HepG2 (cell line): ENCODE data around the gene EGR2. TPM values are rescaled to one million over a fixed set of nuclear protein-coding genes. Genes with fewer than 3 reads are reported as not detected.

ENCODE experiments used
- ATF7-NPFF ChIP-seq: sonication (generic); formaldehyde crosslinking; IDR thresholded peaks from 2 replicates; pipeline ENCODE4 v1.8.1; 2023; ENCODE audit warnings: mild to moderate bottlenecking, low read depth, missing genetic modification reagents, moderate library complexity
- HMG20B ChIP-seq: conservative IDR thresholded peaks from 2 replicates; pipeline ENCODE4 v1.6.1; 2016; ENCODE audit warnings: missing genetic modification reagents, missing compliant biosample characterization
- MIXL1 ChIP-seq: IDR thresholded peaks from 2 replicates; pipeline ENCODE4 v1.6.1; 2016
- POLR2A ChIP-seq, 2 experiments: IDR thresholded peaks; 2 replicates each; pipeline ENCODE4 v1.6.1; 2011; ENCODE audit warnings: low read depth in 2 of 2, low read length in 2 of 2, mild to moderate bottlenecking in 1 of 2, moderate library complexity in 1 of 2; ENCODE audit not compliant: insufficient read depth in 1 of 2
- TARDBP ChIP-seq: sonication (generic); formaldehyde crosslinking; IDR thresholded peaks from 2 replicates; pipeline ENCODE4 v1.8.0; 2022; ENCODE audit warnings: mild to moderate bottlenecking, missing genetic modification reagents
- THAP11 ChIP-seq: IDR thresholded peaks from 2 replicates; pipeline ENCODE4 v1.6.1; 2016; ENCODE audit warnings: missing biosample characterization, missing genetic modification reagents
- TOE1 ChIP-seq: sonication (generic); formaldehyde crosslinking; IDR thresholded peaks from 2 replicates; pipeline ENCODE4 v1.4.0; 2020; ENCODE audit warnings: mild to moderate bottlenecking, missing genetic modification reagents
- ZNF614 ChIP-seq: IDR thresholded peaks from 2 replicates; pipeline ENCODE4 v1.6.1; 2018; ENCODE audit warnings: missing biosample characterization, missing genetic modification reagents, inconsistent platforms, borderline replicate concordance
- polyA plus RNA-seq, 8 experiments: library from polyadenylated mRNA; depleted of rRNA in 3 of 8; stranded (reverse) in 7 of 8; unstranded in 1 of 8; fragments of >200 nt; fragmentation: Illumina TruSeq in 4 of 8; extraction: Trizol in 4 of 8; gene quantifications; 2 replicates each; pipeline versions ENCODE4 v1.2.1 to v1.2.3, GENCODE V29; 2011 to 2016; ENCODE audit warnings: low read depth in 4 of 8, missing spikeins in 1 of 8, mixed read lengths in 1 of 8; ENCODE audit not compliant: insufficient read depth in 1 of 8
- total RNA-seq, 5 experiments: library from RNA; depleted of rRNA; stranded (reverse); fragments of >200 nt; fragmentation: Illumina TruSeq; extraction: Trizol; gene quantifications; 2 replicates each; pipeline ENCODE4 v1.2.3, GENCODE V29; 2016; ENCODE audit warnings: low read depth in 1 of 5
- TF ChIP-seq, protein P1 (sequence below): sonication (generic); formaldehyde crosslinking; IDR thresholded peaks from 2 replicates; pipeline ENCODE4 v1.4.0; 2020; ENCODE audit warnings: low read depth, mild to moderate bottlenecking, missing genetic modification reagents
- TF ChIP-seq, protein P2 (sequence below): sonication (generic); formaldehyde crosslinking; IDR thresholded peaks from 2 replicates; pipeline ENCODE4 v1.4.0; 2020; ENCODE audit warnings: missing genetic modification reagents, borderline replicate concordance
- TF ChIP-seq, protein P3 (sequence below): sonication (generic); formaldehyde crosslinking; IDR thresholded peaks from 2 replicates; pipeline ENCODE4 v1.4.0; 2020; ENCODE audit warnings: missing genetic modification reagents, borderline replicate concordance
- TF ChIP-seq, protein P4 (sequence below), 2 experiments: sonication (generic) in 1 of 2; formaldehyde crosslinking in 1 of 2; IDR thresholded peaks; 2 replicates each; pipeline versions ENCODE4 v1.6.1 to v1.9.0; 2014 to 2022; ENCODE audit warnings: antibody characterized with exemption in 1 of 2, borderline replicate concordance in 1 of 2, inconsistent platforms in 1 of 2, low read depth in 1 of 2, missing genetic modification reagents in 1 of 2

Gene EGR2
- total and polyA plus RNA-seq, 2 of the 13 experiments (the other 11 are each of a cell fraction or from before 2014, with no cell fraction given), result 0.11 to 0.15 TPM

DNA sequence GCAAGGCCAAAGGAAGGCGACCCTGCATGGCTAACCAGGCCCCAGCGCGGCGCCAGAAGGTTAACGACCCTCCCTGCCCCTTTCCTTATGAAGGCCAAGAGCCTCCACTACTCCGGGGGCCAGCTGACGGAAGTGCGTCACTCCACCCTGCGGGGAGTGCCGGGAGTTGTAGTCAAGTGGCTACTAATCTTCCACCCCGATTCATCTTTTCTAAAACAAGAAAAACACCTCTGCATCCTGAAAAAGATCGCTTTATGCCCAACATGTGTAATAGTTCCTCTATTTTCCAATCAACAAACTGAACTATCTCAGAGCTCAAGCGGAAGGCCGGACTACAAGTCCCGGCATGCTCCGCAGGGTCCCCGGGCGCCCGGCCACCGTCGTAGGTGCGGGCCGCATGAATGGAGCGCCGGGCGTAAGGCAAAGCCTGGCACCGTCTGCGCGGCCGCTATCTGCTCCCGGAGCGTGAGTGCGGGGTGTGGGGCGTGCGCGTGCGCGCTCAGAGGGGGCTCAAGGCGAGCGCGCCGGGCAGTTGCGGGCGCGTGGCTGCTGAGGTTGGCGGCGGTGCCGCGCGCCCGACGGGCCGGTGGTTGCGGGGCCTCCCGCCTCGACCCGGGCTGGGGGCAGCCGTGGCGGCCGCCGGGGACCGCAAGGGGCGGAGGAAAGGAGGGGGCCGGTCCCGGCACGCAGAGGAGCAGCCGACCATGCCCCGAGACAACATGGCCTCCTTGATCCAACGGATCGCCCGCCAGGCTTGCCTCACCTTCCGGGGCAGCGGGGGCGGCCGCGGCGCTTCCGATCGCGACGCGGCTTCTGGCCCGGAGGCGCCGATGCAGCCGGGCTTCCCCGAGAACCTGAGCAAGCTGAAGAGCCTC is 11.6 kb downstream of the EGR2 start, which contains the start of gene ADO (continued):
- peak; percentile 69 for TF ChIP-seq TARDBP
- no peak for TF ChIP-seq MIXL1 (CRISPR knock-in tag)
- TF ChIP-seq POLR2A (IDR thresholded peaks at IDR 0.05; ENCODE audit: insufficient read depth in 1 of 2, low read depth in 2 of 2, low read length in 2 of 2), result peak in 1 of 2 experiments; percentile 67; a peak in 3 of 4 replicates
- peak; percentile 98 for TF ChIP-seq THAP11
- TF ChIP-seq, protein P1, sequence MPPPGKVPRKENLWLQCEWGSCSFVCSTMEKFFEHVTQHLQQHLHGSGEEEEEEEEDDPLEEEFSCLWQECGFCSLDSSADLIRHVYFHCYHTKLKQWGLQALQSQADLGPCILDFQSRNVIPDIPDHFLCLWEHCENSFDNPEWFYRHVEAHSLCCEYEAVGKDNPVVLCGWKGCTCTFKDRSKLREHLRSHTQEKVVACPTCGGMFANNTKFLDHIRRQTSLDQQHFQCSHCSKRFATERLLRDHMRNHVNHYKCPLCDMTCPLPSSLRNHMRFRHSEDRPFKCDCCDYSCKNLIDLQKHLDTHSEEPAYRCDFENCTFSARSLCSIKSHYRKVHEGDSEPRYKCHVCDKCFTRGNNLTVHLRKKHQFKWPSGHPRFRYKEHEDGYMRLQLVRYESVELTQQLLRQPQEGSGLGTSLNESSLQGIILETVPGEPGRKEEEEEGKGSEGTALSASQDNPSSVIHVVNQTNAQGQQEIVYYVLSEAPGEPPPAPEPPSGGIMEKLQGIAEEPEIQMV (CRISPR knock-in tag), result 0 out of 2 replicates have a peak, but pooled peaks have one; percentile 16
- 0 out of 2 replicates have a peak, but pooled peaks have one; percentile 16 for TF ChIP-seq TOE1
- 0 out of 2 replicates have a peak, but pooled peaks have one; percentile 58 for TF ChIP-seq HMG20B (CRISPR knock-in tag)
- TF ChIP-seq, protein P2, sequence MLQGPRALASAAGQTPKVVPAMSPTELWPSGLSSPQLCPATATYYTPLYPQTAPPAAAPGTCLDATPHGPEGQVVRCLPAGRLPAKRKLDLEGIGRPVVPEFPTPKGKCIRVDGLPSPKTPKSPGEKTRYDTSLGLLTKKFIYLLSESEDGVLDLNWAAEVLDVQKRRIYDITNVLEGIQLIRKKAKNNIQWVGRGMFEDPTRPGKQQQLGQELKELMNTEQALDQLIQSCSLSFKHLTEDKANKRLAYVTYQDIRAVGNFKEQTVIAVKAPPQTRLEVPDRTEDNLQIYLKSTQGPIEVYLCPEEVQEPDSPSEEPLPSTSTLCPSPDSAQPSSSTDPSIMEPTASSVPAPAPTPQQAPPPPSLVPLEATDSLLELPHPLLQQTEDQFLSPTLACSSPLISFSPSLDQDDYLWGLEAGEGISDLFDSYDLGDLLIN (CRISPR knock-in tag), result no peak
- no peak for TF ChIP-seq ATF7-NPFF (CRISPR knock-in tag)
- TF ChIP-seq, protein P3, sequence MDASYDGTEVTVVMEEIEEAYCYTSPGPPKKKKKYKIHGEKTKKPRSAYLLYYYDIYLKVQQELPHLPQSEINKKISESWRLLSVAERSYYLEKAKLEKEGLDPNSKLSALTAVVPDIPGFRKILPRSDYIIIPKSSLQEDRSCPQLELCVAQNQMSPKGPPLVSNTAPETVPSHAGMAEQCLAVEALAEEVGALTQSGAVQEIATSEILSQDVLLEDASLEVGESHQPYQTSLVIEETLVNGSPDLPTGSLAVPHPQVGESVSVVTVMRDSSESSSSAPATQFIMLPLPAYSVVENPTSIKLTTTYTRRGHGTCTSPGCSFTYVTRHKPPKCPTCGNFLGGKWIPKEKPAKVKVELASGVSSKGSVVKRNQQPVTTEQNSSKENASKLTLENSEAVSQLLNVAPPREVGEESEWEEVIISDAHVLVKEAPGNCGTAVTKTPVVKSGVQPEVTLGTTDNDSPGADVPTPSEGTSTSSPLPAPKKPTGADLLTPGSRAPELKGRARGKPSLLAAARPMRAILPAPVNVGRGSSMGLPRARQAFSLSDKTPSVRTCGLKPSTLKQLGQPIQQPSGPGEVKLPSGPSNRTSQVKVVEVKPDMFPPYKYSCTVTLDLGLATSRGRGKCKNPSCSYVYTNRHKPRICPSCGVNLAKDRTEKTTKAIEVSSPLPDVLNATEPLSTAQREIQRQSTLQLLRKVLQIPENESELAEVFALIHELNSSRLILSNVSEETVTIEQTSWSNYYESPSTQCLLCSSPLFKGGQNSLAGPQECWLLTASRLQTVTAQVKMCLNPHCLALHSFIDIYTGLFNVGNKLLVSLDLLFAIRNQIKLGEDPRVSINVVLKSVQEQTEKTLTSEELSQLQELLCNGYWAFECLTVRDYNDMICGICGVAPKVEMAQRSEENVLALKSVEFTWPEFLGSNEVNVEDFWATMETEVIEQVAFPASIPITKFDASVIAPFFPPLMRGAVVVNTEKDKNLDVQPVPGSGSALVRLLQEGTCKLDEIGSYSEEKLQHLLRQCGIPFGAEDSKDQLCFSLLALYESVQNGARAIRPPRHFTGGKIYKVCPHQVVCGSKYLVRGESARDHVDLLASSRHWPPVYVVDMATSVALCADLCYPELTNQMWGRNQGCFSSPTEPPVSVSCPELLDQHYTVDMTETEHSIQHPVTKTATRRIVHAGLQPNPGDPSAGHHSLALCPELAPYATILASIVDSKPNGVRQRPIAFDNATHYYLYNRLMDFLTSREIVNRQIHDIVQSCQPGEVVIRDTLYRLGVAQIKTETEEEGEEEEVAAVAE, result peak; percentile 53; the same call in 1 of the 2 replicates
- 0 out of 2 replicates have a peak, but pooled peaks have one; percentile 43 for TF ChIP-seq ZNF614
- TF ChIP-seq, protein P4, sequence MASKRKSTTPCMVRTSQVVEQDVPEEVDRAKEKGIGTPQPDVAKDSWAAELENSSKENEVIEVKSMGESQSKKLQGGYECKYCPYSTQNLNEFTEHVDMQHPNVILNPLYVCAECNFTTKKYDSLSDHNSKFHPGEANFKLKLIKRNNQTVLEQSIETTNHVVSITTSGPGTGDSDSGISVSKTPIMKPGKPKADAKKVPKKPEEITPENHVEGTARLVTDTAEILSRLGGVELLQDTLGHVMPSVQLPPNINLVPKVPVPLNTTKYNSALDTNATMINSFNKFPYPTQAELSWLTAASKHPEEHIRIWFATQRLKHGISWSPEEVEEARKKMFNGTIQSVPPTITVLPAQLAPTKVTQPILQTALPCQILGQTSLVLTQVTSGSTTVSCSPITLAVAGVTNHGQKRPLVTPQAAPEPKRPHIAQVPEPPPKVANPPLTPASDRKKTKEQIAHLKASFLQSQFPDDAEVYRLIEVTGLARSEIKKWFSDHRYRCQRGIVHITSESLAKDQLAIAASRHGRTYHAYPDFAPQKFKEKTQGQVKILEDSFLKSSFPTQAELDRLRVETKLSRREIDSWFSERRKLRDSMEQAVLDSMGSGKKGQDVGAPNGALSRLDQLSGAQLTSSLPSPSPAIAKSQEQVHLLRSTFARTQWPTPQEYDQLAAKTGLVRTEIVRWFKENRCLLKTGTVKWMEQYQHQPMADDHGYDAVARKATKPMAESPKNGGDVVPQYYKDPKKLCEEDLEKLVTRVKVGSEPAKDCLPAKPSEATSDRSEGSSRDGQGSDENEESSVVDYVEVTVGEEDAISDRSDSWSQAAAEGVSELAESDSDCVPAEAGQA (IDR thresholded peaks at IDR 0.05; ENCODE audit: low read depth), result peak; percentile 62
- TF ChIP-seq, protein P4 (CRISPR knock-in tag; IDR thresholded peaks at IDR 0.05; ENCODE audit: borderline replicate concordance), result no peak
